Measurements from ENCODE around the gene ADAMTS2.

DNA sequence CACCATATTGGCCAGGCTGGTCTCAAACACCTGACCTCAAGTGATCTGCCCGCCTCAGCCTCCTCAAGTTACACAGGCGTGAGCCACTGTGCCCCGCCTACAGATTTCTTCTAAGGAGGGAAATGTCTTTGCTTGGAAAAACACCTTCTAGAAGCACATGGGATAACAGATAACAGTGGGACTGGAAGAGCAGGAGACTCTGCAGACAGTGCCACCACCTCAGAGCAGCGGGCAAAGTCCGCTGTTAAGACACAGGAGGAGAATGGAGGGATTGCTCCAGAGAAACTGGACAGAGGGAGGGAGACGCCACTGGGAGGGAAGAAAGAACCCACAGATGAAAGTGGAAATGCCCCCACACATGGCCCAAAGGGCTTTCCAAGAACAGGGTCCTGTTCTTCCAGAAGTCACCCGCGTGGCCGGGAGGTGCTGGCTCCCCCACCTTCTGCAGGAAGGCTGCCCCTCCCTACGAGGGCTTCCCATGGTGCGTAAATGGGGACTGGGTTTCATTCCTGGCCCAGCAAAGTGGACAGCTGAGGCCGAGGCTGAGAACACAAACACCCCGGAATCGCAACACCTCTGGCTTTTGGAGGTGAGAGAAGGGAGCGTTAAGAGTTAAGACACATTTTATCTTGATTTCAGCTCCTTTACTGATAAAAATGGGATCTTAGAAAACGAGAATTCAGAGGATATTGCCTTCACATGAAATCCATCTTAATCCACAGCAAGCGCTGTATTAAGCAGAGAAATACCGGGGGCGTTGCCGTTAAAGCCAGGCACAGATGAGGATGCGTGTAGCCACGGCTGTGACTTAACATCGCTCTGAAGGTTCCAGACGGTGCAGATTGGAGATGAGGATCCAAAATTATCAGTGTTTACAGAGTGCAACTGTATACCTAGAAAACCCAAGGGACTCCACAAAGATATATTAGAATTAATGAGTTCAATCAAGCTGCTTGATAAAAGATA lies 11.2 kb downstream of the ADAMTS2 start:
- TF ChIP-seq CTCF (IDR thresholded peaks at IDR 0.05; ENCODE audit: borderline replicate concordance, extremely low read depth, low read length, poor library complexity, severe bottlenecking) (no peak), EZH2 (IDR thresholded peaks at IDR 0.05; ENCODE audit: borderline replicate concordance, low read depth, low read length, severe bottlenecking) (no peak)

Data from DND-41 (cell line).